PC-3 (cell line): Measurements from ENCODE around the gene NIPBL.

Source experiments
- EZH2 ChIP-seq: fragments of 300-600 bp; sonication (generic); IDR thresholded peaks from one replicate; pipeline ENCODE4 v1.6.1; 2017; ENCODE audit warnings: antibody characterized with exemption, mild to moderate bottlenecking, low read length; ENCODE audit not compliant: unreplicated experiment
- TF ChIP-seq, protein P1 (sequence below): fragments of 300-600 bp; sonication (generic); conservative IDR thresholded peaks from 2 replicates; pipeline ENCODE4 v1.5.1; 2017; ENCODE audit warnings: antibody characterized with exemption, low read depth, mild to moderate bottlenecking, low read length

DNA sequence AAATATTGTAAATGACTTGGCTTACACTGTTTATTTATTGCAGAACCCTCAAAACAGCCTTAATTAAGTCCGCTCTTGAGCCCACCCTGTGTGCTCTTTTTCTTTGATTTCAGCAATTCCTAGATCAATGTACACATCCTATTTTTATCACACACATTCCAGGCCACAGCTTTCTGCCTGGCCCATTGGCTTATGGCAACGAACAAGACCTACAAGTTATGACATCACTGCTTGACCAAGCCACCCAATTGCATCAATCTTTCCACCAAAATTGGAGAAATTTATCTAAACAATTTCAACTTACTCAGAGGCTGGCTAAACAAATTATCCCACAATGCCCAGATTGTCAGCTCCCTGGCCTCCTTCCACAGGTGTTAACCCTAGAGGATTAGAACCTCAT, 214.2 kb downstream of the NIPBL start:
- no peak for TF ChIP-seq EZH2
- TF ChIP-seq, protein P1, sequence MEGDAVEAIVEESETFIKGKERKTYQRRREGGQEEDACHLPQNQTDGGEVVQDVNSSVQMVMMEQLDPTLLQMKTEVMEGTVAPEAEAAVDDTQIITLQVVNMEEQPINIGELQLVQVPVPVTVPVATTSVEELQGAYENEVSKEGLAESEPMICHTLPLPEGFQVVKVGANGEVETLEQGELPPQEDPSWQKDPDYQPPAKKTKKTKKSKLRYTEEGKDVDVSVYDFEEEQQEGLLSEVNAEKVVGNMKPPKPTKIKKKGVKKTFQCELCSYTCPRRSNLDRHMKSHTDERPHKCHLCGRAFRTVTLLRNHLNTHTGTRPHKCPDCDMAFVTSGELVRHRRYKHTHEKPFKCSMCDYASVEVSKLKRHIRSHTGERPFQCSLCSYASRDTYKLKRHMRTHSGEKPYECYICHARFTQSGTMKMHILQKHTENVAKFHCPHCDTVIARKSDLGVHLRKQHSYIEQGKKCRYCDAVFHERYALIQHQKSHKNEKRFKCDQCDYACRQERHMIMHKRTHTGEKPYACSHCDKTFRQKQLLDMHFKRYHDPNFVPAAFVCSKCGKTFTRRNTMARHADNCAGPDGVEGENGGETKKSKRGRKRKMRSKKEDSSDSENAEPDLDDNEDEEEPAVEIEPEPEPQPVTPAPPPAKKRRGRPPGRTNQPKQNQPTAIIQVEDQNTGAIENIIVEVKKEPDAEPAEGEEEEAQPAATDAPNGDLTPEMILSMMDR, result no peak
